ENCODE results near the gene MACF1.

MACF1 gene

DNA sequence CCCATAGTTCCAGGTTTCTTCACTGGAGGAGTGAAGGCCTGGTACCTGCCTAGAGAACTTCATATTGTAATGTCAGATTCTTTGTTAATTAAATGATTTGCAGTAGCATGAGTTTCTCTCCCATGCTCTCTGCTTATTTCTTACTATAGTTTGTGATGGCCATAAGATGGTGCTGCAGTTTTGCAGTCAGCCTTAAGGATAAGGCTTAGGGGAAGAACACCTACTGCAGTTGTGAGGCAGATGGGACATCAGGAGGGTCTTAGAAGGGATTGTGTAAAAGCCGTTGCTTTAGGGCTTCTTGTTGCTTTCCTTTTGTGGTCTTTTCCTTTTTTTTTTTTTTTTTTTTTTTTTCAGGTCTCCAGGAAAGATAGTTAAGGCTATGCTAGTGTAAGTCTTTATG, 61.8 kb downstream of the MACF1 start:
- DNase-seq = no peak

DNA sequence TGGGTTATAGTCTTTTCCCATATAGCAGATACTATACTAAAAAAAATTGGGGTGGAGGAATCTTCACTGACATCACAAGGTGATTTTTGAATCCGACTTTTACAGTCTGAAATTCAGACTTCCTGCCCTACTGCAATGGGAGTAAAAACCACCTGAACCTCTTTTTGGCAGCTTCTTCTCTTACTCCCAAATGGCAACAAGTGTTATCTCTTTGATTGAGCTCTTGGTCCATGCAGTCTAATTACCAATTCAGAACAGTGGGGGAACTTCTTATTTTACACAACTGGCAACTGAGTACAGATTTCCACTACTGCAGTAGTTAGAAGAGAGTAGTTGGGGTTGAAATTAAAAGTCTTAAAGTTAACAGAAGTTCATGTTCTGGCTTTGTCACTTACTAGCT, 62.3 kb downstream of the MACF1 start:
- DNase-seq = no peak

DNA sequence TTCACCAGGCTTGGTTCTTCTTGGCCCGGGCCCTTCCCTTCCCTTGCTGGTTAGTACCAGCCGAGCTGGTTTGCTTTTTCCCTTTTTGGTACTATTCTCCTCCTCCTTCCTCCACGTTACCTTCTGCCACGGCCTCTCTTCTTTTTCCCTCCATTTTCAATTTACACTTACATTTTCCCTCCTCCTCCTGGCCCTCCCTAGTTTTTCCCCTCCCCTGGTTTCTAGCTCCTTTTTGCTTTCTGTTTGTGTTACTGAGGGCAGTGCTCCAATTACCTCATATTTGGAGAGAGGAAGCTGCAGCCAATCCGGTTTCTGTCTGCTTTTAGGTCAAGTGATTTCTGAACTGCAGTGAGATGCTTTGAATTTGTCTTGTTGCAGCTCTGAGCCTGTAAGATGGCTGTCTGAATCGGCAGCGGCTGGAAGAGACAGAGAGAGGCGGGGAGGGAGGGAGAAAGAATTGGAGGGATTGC, 63.7 kb downstream of the MACF1 start:
- DNase-seq = no peak

DNA sequence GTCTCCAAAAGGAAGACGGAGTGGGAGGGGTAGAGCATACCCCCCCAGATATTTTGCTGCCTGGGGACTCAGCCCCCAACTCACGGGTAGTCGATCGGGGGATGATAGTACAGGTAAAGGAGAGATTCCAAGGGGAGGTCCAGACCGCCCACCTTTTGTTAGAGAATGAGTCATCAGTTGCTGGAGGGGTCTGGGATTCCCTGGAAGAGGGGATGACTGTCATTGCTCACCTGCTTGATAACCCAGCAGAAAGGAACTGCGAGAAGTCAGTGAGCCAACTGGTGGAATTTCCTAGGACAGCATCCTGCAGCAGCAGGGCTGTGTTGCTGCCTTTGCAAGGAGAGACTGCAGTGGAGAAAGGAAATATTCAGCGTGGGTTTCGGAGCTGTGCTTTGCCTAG, 64.4 kb downstream of the MACF1 start:
- no peak for DNase-seq

DNA sequence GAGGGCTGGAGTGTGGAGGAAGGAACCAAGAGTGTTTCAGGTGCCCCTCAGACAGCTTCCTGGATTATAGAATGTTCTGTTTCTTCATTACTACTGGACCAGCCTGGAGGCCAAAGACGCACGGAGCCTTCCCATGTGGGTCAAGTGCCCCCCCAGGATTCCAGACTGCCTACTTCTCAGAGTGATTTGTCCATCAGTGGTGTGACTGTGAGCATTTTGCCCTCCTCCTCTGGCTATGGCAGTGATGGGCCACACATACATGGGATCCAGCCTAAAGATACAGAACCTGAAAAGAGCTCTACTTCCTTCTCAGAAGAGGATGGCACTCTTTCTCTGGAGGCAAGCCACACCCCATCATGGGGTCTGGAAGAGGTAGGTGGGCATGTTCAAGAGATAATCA, 64.9 kb downstream of the MACF1 start:
- DNase-seq = no peak

DNA sequence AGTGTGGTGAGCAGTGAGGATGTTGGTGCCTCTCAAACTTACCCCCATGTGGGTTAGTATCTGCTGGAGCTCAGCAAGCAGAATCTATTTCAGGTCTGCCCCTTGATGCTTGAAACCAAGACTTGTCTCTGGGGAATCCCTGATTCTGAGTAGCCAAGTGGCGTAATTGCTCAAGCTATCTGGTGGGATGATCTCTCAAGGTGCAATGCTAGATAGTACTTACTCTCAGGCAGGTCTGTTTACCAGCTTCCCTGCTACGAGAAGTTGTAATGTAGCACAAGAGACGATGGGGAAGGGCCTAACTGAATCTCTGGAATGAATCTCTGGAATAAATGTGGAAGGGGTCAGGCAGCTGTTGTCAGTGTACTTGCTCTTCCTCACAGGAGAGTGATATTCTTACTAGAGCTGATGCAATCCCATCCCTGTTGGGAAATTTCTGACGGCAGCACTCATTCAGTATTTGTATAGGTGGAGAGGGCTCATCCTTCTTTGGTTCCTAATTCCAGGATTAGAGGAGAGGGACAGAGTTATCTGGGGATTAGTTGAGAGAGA, 65.4 kb downstream of the MACF1 start:
- no peak for DNase-seq

DNA sequence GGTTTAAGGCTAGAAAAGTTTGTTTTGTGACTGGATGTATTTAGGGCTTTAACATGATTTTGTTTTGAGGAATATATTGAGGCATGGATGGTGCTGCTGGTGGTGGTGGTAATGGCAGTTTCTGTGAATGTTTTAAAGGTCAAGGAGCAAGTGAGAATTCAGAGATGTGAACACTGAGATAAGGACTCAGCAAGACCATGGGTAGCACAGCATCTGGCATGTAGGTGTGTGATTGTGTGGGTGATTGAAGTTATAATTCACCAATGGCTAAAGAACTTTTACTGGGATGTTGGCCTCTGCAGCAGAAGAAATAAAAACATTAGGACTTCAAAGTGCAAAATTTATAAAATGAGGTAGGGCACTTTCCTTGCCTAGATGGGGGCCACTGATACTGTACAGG, 65.9 kb downstream of the MACF1 start:
- DNase-seq = no peak

DNA sequence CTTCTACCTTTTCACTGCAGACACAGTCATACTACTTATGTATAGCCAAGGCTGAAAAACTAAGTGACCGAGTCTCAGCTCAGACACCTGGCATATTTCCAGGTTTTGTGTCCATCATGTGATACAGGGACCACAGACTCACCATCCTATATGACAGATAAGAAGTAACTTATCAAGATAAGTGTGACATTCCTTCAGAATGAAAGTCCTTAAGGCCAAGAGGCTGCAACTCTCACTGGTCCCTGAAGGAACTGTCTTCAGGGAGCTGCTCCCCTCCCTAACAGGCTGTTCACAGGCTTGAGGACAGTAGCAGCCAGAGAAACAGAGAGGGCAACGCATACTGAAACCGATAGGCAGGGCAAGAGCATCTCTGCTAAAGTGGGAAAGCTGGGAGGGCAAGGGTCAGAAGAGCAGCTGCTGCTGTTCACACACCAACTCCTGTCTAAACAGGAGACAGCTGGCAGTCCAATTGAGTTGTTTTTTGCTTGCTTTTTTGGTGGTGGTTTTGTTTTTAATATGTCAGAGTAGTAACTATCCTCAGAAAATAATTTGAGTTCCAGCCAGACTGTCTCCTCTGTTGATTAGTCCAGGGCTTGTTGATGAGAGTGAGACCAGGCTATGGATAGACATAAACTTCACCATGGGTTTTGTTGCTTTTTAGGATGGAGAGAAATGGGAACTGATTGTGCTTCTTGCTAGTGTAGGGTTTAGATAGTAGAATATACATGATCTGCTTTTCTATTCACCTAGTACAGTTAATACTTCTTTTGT, 67.7 kb downstream of the MACF1 start:
- no peak for DNase-seq

DNA sequence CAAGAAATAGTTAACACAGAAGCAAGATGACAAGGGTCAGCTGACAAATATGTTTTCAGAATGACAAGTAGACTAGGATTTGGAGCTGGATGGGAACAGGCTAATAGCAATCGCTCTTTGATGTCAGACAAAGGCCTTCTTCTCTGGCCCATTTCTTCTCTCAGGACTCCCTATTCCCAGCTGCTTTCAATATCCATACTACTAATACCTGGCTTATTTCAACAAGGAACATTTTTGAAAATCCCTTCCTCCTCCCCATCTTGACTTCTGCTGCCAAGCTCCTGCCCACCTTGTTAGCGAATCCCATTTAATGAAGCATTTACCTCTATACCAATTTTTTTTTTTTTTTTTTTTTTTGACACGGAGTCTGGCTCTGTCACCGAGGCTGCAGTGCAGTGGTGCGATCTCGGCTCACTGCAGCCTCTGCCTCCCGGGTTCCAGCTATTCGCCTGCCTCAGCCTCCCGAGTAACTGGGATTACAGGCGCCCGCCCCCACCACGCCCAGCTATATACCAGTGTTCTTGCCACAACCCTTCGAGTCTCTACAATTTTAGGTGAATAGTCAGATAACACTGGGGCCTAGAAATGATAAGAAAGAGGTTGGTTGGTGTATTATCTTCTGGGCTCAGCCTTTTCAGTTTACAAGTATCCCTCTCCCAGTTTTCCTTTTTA, 68.4 kb downstream of the MACF1 start:
- no peak for DNase-seq

DNA sequence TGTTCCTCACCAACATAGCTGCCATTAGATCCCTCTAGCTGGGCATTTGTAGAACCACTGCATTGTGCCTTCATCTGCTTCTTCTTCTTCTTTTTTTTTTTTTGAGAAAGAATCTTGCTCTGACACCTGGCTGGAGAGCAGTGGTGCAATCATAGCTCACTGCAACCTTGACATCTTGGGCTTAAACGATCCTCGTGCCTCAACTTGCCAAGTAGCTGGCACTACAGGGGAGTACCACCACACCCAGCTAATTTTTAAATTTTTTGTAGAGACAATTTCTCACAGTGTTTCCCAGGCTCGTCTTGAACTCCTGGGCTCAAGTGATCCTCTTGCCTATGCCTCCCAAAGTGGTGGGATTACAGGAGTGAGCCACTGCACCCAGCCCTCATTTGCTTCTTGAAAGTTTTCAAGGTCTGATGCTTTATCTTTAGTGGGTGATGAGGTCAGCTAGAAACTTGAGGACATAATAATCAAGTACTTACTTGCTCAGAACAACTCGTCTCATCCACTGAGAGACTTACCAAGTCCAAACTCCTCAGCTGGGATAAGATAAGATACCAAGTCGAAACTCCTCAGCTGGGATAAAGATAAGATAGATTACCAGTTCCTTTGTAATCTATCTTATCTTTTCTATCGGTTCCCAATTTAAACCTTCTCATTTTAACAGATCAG, 71.5 kb downstream of the MACF1 start:
- DNase-seq = no peak

DNA sequence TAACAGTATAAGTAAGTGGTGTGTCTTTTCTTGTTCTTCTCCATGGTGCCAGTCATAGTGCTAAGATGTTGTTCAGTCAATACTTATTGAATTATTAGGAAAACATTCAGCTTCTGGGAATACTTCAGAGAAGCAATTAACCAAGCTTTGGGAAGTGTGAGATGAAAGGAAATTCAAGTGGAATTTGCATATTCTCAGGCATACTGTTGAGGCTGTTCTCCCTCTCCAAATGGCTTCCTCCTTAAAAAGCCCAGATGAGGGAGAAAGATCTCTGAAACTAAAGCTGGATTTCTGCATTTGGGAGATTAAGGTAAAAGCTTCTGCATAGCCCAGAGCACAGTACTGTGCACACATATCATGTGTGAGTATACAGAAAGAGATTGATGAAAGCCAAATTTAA, 73.4 kb downstream of the MACF1 start:
- DNase-seq = no peak

DNA sequence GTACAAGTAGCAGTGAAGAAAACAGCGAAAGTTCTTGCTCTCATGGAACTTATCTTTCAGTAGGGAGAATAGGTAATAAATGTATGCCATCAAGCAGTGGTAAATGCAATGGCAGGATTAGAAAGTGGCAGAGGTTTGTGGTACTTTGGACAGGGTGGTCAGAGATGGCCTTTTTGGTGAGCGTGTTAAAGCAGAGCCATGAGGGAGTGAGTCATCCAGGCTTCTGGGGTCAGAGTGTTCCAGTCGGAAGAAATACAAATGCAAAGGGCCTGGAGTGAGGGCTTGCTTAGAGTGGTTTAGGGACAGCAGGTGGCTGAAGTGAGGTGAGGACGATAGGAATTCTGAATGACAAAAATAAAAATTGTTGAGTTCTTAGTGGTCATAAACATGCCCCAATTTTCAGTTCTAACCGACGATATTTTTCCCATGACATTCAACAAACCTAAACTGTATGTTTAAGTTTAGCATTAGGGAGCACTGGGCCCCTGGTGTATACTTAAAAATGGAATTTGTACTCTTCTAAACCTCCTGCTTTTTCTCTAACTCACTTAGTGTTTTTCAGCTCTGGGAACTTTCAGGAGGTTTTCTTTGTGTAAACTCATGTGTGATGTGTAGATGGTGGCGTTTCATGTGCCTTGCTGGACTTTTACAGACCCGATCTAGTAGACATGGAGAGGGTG, 78.2 kb downstream of the MACF1 start:
- no peak for DNase-seq

DNA sequence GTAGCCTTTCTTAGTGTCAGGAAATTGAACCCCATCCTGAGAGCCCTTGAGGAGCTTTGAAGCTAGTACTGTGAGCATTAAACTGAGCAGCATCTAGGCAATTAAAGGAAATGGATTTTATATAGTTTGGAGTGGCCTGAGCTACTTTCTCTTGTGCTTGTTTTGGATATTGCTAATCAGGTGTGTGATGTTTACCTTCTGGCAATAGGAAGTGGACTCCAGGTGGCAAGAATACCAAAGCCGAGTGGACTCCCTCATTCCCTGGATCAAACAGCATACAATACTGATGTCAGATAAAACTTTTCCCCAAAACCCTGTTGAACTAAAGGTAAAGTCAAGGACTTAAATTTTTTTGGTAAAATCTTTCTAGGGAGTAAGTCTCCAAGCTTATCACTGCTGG, 79.4 kb downstream of the MACF1 start:
- no peak for DNase-seq

DNA sequence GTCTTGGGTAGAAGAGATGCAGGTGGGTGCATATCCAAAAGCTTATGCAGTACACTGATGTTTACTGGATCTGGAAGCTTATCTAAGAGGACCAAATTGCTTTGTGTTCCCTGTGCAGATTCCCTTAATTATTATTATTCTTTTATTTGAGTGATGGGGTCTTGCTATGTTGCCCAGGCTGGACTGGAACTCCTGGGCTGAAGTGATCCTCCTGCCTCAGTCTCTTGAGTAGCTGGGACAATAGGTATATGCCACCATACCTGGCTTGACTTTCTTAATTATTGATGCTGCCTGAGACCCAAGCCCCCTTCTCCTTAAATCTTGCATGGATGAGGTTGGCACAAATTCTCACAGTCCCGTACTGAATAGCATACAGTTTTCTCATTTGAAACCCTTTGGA, 83.0 kb downstream of the MACF1 start:
- DNase-seq = no peak

DNA sequence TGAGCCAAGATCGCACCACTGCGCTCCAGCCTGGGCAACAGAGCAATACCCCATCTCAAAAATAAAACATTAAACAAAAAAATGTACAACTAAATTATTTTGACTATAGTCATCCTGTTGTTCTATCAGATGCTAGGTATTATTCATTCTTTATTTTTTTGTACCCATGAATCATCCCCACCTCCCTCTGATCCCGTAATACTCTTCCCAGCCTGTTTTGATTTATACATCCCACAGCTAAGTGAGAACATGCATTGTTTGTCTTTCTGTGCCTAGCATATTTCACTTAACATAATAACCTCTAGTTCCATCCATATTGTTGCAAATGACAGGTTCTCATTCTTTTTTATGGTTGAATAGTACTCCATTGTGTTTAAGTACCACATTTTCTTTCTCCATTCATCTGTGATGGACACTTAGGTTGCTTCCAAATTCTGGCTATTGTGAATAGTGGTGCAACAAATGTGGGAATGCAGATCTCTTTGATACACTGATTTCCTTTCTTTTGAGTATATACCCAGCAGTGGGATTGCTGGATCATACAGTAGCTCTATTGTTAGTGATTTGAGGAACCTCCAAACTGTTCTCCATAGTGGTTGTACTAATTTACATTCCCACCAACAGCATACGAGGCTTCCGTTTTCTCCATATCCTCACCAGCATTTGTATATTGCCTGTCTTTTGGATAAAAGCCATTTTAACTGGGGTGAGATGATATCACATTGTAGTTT, 84.4 kb downstream of the MACF1 start:
- DNase-seq = no peak

DNA sequence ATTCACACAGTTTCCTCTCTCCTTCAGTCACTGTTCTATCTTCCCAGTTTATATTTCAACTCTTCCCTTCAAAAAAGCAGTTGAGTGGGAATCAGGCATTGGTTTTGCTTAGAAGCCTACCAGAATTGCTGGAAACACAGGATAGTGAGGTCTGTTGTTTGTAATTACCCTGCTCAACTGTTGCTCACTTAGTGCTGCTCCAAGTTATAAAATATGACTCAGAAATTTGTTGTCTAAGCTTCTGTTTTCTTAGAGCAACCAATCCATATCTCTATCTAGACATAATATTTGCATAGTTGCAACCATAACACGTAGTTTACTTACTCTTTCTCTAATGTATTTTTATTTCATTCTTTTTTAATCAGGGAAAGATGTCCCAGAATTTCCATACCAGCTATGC, 87.9 kb downstream of the MACF1 start:
- DNase-seq = no peak

DNA sequence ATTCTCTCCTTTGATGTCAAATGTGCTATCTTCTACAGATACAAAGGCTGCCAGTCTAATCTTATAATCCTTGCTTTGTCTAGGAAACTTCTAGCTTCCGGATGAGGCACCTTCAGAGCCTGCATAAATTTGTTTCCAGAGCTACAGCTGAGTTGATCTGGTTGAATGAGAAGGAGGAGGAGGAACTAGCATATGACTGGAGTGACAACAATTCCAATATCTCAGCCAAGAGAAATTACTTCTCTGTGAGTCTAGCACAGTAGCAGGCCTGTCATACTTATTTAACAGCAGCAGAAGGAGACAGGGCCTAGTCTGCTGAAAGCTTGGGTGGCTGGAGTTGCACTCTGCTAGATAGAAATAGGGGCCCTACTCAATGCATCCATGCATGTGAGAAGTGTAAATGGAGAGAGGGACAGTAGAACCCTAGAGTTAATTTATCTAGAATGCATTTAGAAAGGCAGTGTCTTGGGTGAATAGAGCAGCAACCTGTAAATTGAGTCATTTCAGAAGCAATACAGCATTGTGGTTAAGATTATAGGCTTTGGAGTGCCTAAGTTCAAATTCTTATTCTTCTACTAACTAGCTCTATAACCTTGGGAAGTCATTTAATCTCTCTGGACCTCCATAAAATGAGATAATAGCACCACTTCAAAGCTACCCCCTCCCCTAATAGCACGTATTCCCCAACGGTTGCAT, 89.0 kb downstream of the MACF1 start:
- no peak for DNase-seq

DNA sequence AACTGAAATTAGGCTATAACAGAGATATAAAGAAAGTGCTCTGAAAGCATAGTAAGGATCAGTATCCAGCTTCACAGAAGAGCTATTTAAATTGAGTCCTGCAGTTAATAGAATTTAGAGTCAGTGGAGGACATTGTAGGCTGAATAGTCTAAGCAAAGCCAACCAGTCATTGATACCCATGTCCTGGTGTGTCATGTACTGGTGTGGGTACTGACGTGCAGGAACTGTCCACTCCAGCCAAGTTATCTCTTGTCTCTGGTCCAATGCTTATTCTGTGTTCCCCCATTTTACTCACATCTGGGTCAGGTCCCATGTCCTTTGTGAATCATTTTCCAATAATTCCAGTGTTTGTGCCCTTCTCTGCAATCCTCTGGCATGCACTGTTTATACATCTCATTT, 90.0 kb downstream of the MACF1 start:
- no peak for DNase-seq

DNA sequence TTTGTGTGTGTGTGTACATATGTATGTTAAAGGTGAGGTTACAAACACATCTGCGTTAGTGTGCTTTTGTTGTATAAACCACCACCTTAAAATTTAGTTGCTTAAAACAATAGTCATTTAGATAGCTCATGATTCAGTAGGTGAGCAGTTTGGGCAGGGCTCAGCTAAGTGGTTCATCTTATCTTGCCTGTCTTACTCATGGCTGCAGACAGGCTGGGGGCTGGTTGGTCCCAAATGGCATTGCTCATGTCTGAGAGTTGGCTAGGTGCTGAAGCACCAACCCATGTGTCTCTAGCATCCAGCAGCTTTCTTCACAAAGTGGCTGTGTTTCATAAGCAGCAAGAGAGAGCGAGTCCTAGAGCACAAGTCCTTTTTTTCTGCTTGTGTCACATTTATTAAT, 91.4 kb downstream of the MACF1 start:
- no peak for DNase-seq

DNA sequence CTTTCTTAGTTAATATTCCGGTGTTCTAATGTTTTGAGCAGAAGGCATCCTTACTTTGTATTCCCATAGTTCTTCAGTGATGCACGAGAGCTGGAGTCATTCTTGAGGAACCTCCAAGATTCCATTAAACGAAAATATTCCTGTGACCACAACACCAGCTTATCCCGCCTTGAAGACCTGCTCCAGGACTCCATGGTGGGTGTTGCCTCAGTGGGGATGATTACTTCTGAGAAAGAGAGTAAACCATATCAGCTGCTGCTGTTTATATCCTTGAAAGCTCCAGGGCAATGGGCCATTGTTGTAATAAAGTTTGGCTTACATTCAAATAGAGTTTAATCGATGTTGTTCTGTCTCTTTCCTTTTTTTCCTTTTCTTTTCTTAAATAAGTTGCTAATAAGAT, 93.1 kb downstream of the MACF1 start:
- no peak for DNase-seq

DNA sequence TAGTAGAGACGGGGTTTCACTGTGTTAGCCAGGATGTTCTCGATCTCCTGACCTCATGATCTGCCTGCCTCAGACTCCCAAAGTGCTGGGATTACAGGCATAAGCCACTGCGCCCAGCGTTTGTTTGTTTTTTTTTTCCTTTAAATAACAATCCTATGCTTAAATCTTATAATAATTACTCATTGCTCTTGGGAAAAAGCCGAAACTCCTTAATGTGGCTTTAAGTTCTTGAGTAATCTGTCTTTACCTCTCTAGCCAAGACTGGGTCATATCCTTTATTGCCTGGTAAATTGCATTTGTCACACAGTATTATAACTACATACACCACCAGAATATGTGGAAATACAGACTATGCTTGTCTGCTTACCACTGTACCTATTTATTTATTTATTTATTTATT, 97.1 kb downstream of the MACF1 start:
- DNase-seq = no peak

DNA sequence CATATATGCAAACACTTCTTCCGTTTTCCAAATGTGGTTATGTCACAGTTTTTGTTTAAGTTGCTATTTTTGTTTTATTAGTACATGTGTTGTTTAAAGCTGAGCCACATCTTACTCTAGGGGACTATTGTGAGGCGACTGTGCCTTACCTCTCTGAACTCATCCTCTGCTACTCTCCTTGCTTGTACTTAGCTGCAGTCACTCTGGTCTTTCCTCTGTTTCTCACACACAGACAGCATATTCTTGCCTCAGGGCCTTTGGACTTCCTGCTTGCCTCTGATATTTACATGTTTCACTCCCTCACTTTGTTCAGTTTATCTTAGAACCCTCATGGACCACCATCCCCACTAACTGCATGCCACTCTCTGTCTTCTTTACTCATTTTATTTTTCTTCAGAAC, 101.1 kb downstream of the MACF1 start:
- DNase-seq = no peak

Data from activated T-cell treated with anti-CD3 and anti-CD28 coated beads, Interleukin-2, amount 50 U/mL, for 1 hour (primary cell).